Coronary artery (tissue), 2 donors: ENCODE data around the gene KRT35.

Experiments
- DNase-seq: peaks from one replicate; pipeline ENCODE4 v3.0.0-alpha.2; 2017; ENCODE audit warnings: low spot score
- H3K27ac ChIP-seq, 2 donors: fragments of 200-600 bp; sonication (generic); one replicate each; pipeline ENCODE4 v1.5.1; 2016 to 2019
- H3K4me3 ChIP-seq: fragments of 200-600 bp; sonication (generic); 2 replicates; pipeline ENCODE4 v1.5.1; 2016; ENCODE audit warnings: mild to moderate bottlenecking, moderate library complexity
- CTCF ChIP-seq: fragments of 200-600 bp; sonication (generic); IDR thresholded peaks from one replicate; pipeline ENCODE4 v1.5.1; 2019; ENCODE audit warnings: antibody characterized with exemption

The KRT35 gene

GRCh38 chr17:41494524-41494923 lies 13.6 kb upstream of the KRT35 start:
- Histone ChIP-seq H3K27ac (no peak overlapping the region), H3K4me3 (no peak overlapping the region)
- no peak for TF ChIP-seq CTCF
- DNase-seq = no peak

GRCh38 chr17:41492771-41493170 lies 11.8 kb upstream of the KRT35 start:
- Histone ChIP-seq H3K4me3 (no peak overlapping the region), H3K27ac (no peak overlapping the region)
- TF ChIP-seq CTCF = no peak
- no peak for DNase-seq

- no peak for TF ChIP-seq CTCF
- no peak overlapping the region for H3K27ac ChIP-seq
- no peak for DNase-seq
- no peak overlapping the region for H3K4me3 ChIP-seq
These were observed 11.4 kb upstream of the KRT35 start for GRCh38 chr17:41492351-41492750.

GRCh38 chr17:41491476-41491875 lies 10.5 kb upstream of the KRT35 start:
- Histone ChIP-seq H3K27ac (no peak overlapping the region), H3K4me3 (no peak overlapping the region)
- no peak for DNase-seq
- no peak for TF ChIP-seq CTCF

- no peak for TF ChIP-seq CTCF
- no peak overlapping the region for H3K27ac ChIP-seq
- H3K4me3 ChIP-seq = no peak overlapping the region
- no peak for DNase-seq
These were observed 9.3 kb upstream of the KRT35 start for GRCh38 chr17:41490000-41490990.

- no peak for DNase-seq
- Histone ChIP-seq H3K4me3 (no peak within 1 kb of the TSS), H3K27ac (no peak within 1 kb of the TSS)
- TF ChIP-seq CTCF = no peak
These were observed 8.6 kb upstream of the KRT35 start, which contains the start of gene KRT36 for GRCh38 chr17:41489531-41489930. KRT36 (minus strand) TSS chr17:41489910; CDS start chr17:41489864, 46 bp downstream.
